Trophoblast cell (in vitro differentiated cells and primary cell): Measurements from ENCODE around the gene LDLRAD1.

ENCODE experiments used
- DNase-seq, 2 donors: peaks; one replicate each; pipeline ENCODE4 v3.0.0-alpha.2; 2016
- H2AFZ ChIP-seq: 2 replicates; pipeline ENCODE4 v1.6.1; 2013; ENCODE audit warnings: low read length, moderate library complexity, mild to moderate bottlenecking; ENCODE audit not compliant: insufficient read depth, poor library complexity
- H2AK5ac ChIP-seq: 2 replicates; pipeline ENCODE4 v1.6.1; 2013; ENCODE audit warnings: mild to moderate bottlenecking, low read length
- H2BK120ac ChIP-seq: 2 replicates; pipeline ENCODE4 v1.6.1; 2013; ENCODE audit warnings: low read length, mild to moderate bottlenecking, moderate library complexity; ENCODE audit not compliant: insufficient read depth, poor library complexity
- H2BK12ac ChIP-seq: 2 replicates; pipeline ENCODE4 v1.6.1; 2013; ENCODE audit warnings: mild to moderate bottlenecking, low read length, moderate library complexity
- H2BK5ac ChIP-seq: 2 replicates; pipeline ENCODE4 v1.6.1; 2013; ENCODE audit warnings: low read length, low read depth, moderate library complexity, mild to moderate bottlenecking; ENCODE audit not compliant: poor library complexity
- H3K14ac ChIP-seq: 2 replicates; pipeline ENCODE4 v1.6.1; 2013; ENCODE audit warnings: mild to moderate bottlenecking, low read length
- H3K18ac ChIP-seq: 2 replicates; pipeline ENCODE4 v1.6.1; 2013; ENCODE audit warnings: mild to moderate bottlenecking, low read length
- H3K23ac ChIP-seq: 2 replicates; pipeline ENCODE4 v1.6.1; 2013; ENCODE audit warnings: low read length
- H3K27ac ChIP-seq: 2 replicates; pipeline ENCODE4 v1.5.1; 2013; ENCODE audit warnings: low read depth, mild to moderate bottlenecking, inconsistent platforms, low read length, moderate library complexity
- H3K27me3 ChIP-seq: 2 replicates; pipeline ENCODE4 v1.6.1; 2013; ENCODE audit warnings: inconsistent platforms, mild to moderate bottlenecking, low read length, moderate library complexity; ENCODE audit not compliant: insufficient read depth
- H3K36me3 ChIP-seq, 2 experiments: 1 replicate in 1 of 2; 2 replicates in 1 of 2; pipeline ENCODE4 v1.6.1; 2013; ENCODE audit warnings: low read length in 2 of 2, mild to moderate bottlenecking in 2 of 2, moderate library complexity in 1 of 2; ENCODE audit not compliant: insufficient read depth in 2 of 2, control insufficient read depth in 1 of 2
- H3K4ac ChIP-seq: 2 replicates; pipeline ENCODE4 v1.6.1; 2013; ENCODE audit warnings: low read depth, mild to moderate bottlenecking, low read length, moderate library complexity
- H3K4me1 ChIP-seq, 2 experiments: 1 replicate in 1 of 2; 2 replicates in 1 of 2; pipeline ENCODE4 v1.6.1; 2013; ENCODE audit warnings: low read length in 2 of 2, mild to moderate bottlenecking in 2 of 2, moderate library complexity in 1 of 2; ENCODE audit not compliant: insufficient read depth in 2 of 2, control insufficient read depth in 1 of 2
- H3K4me2 ChIP-seq: 2 replicates; pipeline ENCODE4 v1.6.1; 2013; ENCODE audit warnings: inconsistent platforms, mild to moderate bottlenecking, low read length, moderate library complexity
- H3K4me3 ChIP-seq: 2 replicates; pipeline ENCODE4 v1.5.1; 2013; ENCODE audit warnings: mild to moderate bottlenecking, low read depth, low read length, inconsistent platforms
- H3K79me1 ChIP-seq: one replicate; pipeline ENCODE4 v1.6.1; 2013; ENCODE audit warnings: low read length
- H3K79me2 ChIP-seq: 2 replicates; pipeline ENCODE4 v1.6.1; 2013; ENCODE audit warnings: low read length, mild to moderate bottlenecking; ENCODE audit not compliant: control insufficient read depth, insufficient read depth, poor library complexity
- H3K9ac ChIP-seq: 2 replicates; pipeline ENCODE4 v1.6.1; 2013; ENCODE audit warnings: mild to moderate bottlenecking, low read length
- H3K9me3 ChIP-seq: 2 replicates; pipeline ENCODE4 v1.6.1; 2013; ENCODE audit warnings: low read depth, mild to moderate bottlenecking, control low read depth, inconsistent platforms, low read length; ENCODE audit not compliant: insufficient read depth
- H4K12ac ChIP-seq: 2 replicates; pipeline ENCODE4 v1.6.1; 2013; ENCODE audit warnings: low read depth, mild to moderate bottlenecking, low read length, moderate library complexity
- H4K8ac ChIP-seq: 2 replicates; pipeline ENCODE4 v1.6.1; 2013; ENCODE audit warnings: low read depth, mild to moderate bottlenecking, low read length, moderate library complexity
- H4K91ac ChIP-seq: one replicate; pipeline ENCODE4 v1.6.1; 2013; ENCODE audit warnings: low read depth, mild to moderate bottlenecking, low read length, moderate library complexity
- WGBS: extraction: QIAGEN DNeasy Blood & Tissue Kit; methylation state at CpG from one replicate; pipeline ENCODE4 v1.1.7; 2013; ENCODE audit warnings: missing lambda C conversion rate; ENCODE audit not compliant: insufficient read length, insufficient coverage; ENCODE audit errors: extremely low coverage; 5-methylcytosine and 5-hydroxymethylcytosine counted together

Gene LDLRAD1

GRCh38 chr1:54047384-54048305 lies 29.7 kb upstream of the LDLRAD1 start:
- Histone ChIP-seq H3K27ac (no peak overlapping the region), H3K79me2 (peaks cover 6% of the 10 kb centered on the region), H3K36me3 (peaks cover 0 to 4% of the 10 kb centered on the region in 2 experiments), H2BK5ac (no peak overlapping the region), H3K9me3 (no peaks in the 10 kb centered on the region), H2BK12ac (no peak overlapping the region), H3K27me3 (no peaks in the 10 kb centered on the region), H2AK5ac (no peak overlapping the region), H3K4me2 (no peak overlapping the region), H3K4me3 (no peak overlapping the region), H3K14ac (no peak overlapping the region), H3K9ac (no peak overlapping the region), H4K12ac (no peak overlapping the region), H4K8ac (no peak overlapping the region), H3K4ac (peak overlapping the region; percentile 33), H3K23ac (peak overlapping the region; percentile 37), H3K79me1 (peaks cover 4% of the 10 kb centered on the region), H3K4me1 (peaks cover 0 to 2% of the 10 kb centered on the region in 2 experiments), H3K18ac (no peak overlapping the region), H4K91ac (no peak overlapping the region), H2AFZ (no peak overlapping the region), H2BK120ac (no peak overlapping the region)
- DNase-seq: peak in 1 of 2 donors; percentile 53
- no CpG with 5 or more reads among the region's 5 CpGs for WGBS

GRCh38 chr1:54046671-54047383 lies 28.8 kb upstream of the LDLRAD1 start:
- H3K4me3 ChIP-seq: no peak overlapping the region
- no peak overlapping the region for H2AK5ac ChIP-seq
- no peak overlapping the region for H3K4ac ChIP-seq
- H3K18ac ChIP-seq: no peak overlapping the region
- no peak overlapping the region for H4K8ac ChIP-seq
- H4K12ac ChIP-seq: no peak overlapping the region
- no peak overlapping the region for H2BK12ac ChIP-seq
- H3K27ac ChIP-seq: no peak overlapping the region
- H3K4me1 ChIP-seq: peaks cover 0 to under 1% of the 10 kb centered on the region in 2 experiments
- no peak for DNase-seq
- H3K23ac ChIP-seq: no peak overlapping the region
- no peak overlapping the region for H3K14ac ChIP-seq
- H3K79me2 ChIP-seq: peaks cover 3% of the 10 kb centered on the region
- no peak overlapping the region for H4K91ac ChIP-seq
- no peak overlapping the region for H3K4me2 ChIP-seq
- no peaks in the 10 kb centered on the region for H3K27me3 ChIP-seq
- no peak overlapping the region for H2BK120ac ChIP-seq
- WGBS: no CpG with 5 or more reads among the region's 7 CpGs
- no peak overlapping the region for H2BK5ac ChIP-seq
- no peaks in the 10 kb centered on the region for H3K9me3 ChIP-seq
- H3K36me3 ChIP-seq: peaks cover 0 to 4% of the 10 kb centered on the region in 2 experiments
- H3K79me1 ChIP-seq: no peaks in the 10 kb centered on the region
- H2AFZ ChIP-seq: no peak overlapping the region
- H3K9ac ChIP-seq: no peak overlapping the region

DNA sequence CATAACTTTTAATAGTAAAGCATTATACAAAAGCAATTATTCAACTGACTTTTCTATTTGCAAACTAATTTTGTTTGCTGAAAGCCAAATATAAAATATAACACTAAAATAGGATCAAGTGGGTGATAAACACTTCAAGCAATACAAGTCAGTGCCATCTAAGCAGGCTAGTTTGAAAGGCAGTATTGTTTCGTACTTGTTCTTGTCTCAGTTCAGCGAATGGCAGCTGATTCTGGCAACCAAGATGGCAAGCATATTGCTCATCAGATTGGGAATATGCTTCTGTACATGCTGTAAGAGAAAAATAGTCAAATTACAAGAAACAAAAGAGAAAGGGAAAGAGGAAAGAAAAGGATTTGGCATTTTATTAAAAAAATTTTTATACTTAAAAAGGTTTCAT lies 27.5 kb upstream of the LDLRAD1 start:
- Histone ChIP-seq H3K14ac (no peak overlapping the region), H3K9me3 (no peaks in the 10 kb centered on the region), H2BK120ac (no peak overlapping the region), H3K4me2 (no peak overlapping the region), H2AK5ac (no peak overlapping the region), H4K12ac (no peak overlapping the region), H2BK5ac (no peak overlapping the region), H3K79me2 (no peaks in the 10 kb centered on the region), H2AFZ (no peak overlapping the region), H3K36me3 (peaks cover 0 to 2% of the 10 kb centered on the region in 2 experiments), H3K4me1 (no peaks in the 10 kb centered on the region), H3K27me3 (no peaks in the 10 kb centered on the region), H3K18ac (no peak overlapping the region), H2BK12ac (no peak overlapping the region), H3K4ac (no peak overlapping the region), H3K79me1 (no peaks in the 10 kb centered on the region), H4K8ac (no peak overlapping the region), H3K4me3 (no peak overlapping the region), H4K91ac (no peak overlapping the region), H3K9ac (no peak overlapping the region), H3K23ac (no peak overlapping the region), H3K27ac (no peak overlapping the region)
- WGBS: no CpG with 5 or more reads among the region's 2 CpGs
- no peak for DNase-seq

GRCh38 chr1:54041806-54042205 lies 23.8 kb upstream of the LDLRAD1 start:
- H3K18ac ChIP-seq: no peak overlapping the region
- no peak overlapping the region for H4K8ac ChIP-seq
- no peaks in the 10 kb centered on the region for H3K79me2 ChIP-seq
- no peak for DNase-seq
- H3K36me3 ChIP-seq: peaks cover 7 to 8% of the 10 kb centered on the region in 2 experiments
- no peak overlapping the region for H2AFZ ChIP-seq
- H3K4me3 ChIP-seq: no peak overlapping the region
- H2AK5ac ChIP-seq: no peak overlapping the region
- no peak overlapping the region for H2BK12ac ChIP-seq
- H3K9me3 ChIP-seq: no peaks in the 10 kb centered on the region
- H3K4ac ChIP-seq: no peak overlapping the region
- no peak overlapping the region for H2BK120ac ChIP-seq
- no peak overlapping the region for H4K12ac ChIP-seq
- no peak overlapping the region for H2BK5ac ChIP-seq
- H3K14ac ChIP-seq: no peak overlapping the region
- no CpG with 5 or more reads among the region's 1 CpG for WGBS
- no peak overlapping the region for H4K91ac ChIP-seq
- no peak overlapping the region for H3K27ac ChIP-seq
- no peak overlapping the region for H3K9ac ChIP-seq
- no peaks in the 10 kb centered on the region for H3K4me1 ChIP-seq
- no peaks in the 10 kb centered on the region for H3K79me1 ChIP-seq
- no peak overlapping the region for H3K4me2 ChIP-seq
- no peaks in the 10 kb centered on the region for H3K27me3 ChIP-seq
- no peak overlapping the region for H3K23ac ChIP-seq
